OCI-LY1 (cell line): Measurements from ENCODE around the gene PRF1.
A peak's percentile ranks its signal among the peaks of the same experiment; 100 is the strongest.

Source experiments
- H2AFZ ChIP-seq: fragments of 200-600 bp; sonication (generic), shearing (Covaris generic); 2 replicates; pipeline ENCODE4 v1.6.0; 2014; ENCODE audit warnings: antibody characterized with exemption, mild to moderate bottlenecking, low read length
- H3F3A ChIP-seq: fragments of 200-600 bp; sonication (generic), shearing (Covaris generic); 2 replicates; pipeline ENCODE4 v1.6.0; 2014; ENCODE audit warnings: mild to moderate bottlenecking, antibody characterized with exemption, low read length, moderate library complexity; ENCODE audit not compliant: insufficient read depth
- H3K27ac ChIP-seq: fragments of 200-600 bp; sonication (generic); 2 replicates; pipeline ENCODE4 v1.5.1; 2014; ENCODE audit warnings: low read length, mixed run types, mild to moderate bottlenecking, low read depth; ENCODE audit not compliant: poor library complexity, severe bottlenecking
- H3K27me3 ChIP-seq: fragments of 200-600 bp; sonication (generic); 2 replicates; pipeline ENCODE4 v1.6.0; 2014; ENCODE audit warnings: antibody characterized with exemption, mild to moderate bottlenecking, low read length, moderate library complexity; ENCODE audit not compliant: insufficient read depth
- H3K36me3 ChIP-seq: fragments of 200-600 bp; sonication (generic); 2 replicates; pipeline ENCODE4 v1.6.1; 2014; ENCODE audit warnings: mild to moderate bottlenecking, antibody characterized with exemption, low read length, moderate library complexity, mixed read lengths; ENCODE audit not compliant: insufficient read depth
- H3K4me1 ChIP-seq: fragments of 200-600 bp; sonication (generic); 2 replicates; pipeline ENCODE4 v1.5.1; 2014; ENCODE audit warnings: mild to moderate bottlenecking, low read length, moderate library complexity; ENCODE audit not compliant: insufficient read depth, severe bottlenecking
- H3K4me2 ChIP-seq: fragments of 200-600 bp; sonication (generic), shearing (Covaris generic); 2 replicates; pipeline ENCODE4 v1.6.1; 2014; ENCODE audit warnings: low read length
- H3K4me3 ChIP-seq: fragments of 200-600 bp; sonication (generic); 2 replicates; pipeline ENCODE4 v1.5.1; 2014; ENCODE audit warnings: low read length, low read depth, mild to moderate bottlenecking, mixed read lengths; ENCODE audit not compliant: poor library complexity, severe bottlenecking
- H3K79me2 ChIP-seq: fragments of 200-600 bp; shearing (Covaris generic); 2 replicates; pipeline ENCODE4 v1.6.1; 2016; ENCODE audit warnings: mixed run types, low read length, mixed read lengths; ENCODE audit not compliant: insufficient read depth
- H3K9ac ChIP-seq: fragments of 200-600 bp; sonication (generic), shearing (Covaris generic); 2 replicates; pipeline ENCODE4 v1.6.1; 2014; ENCODE audit warnings: mild to moderate bottlenecking, low read length, mixed read lengths
- H3K9me2 ChIP-seq: fragments of 200-600 bp; sonication (generic), shearing (Covaris generic); 2 replicates; pipeline ENCODE4 v1.6.1; 2014; ENCODE audit warnings: low read depth, mild to moderate bottlenecking, low read length, mixed read lengths
- H3K9me3 ChIP-seq: fragments of 200-600 bp; shearing (Covaris generic); 2 replicates; pipeline ENCODE4 v1.6.1; 2014; ENCODE audit warnings: low read length, mixed read lengths
- H4K20me1 ChIP-seq: fragments of 200-600 bp; sonication (generic), shearing (Covaris generic); 2 replicates; pipeline ENCODE4 v1.6.0; 2016; ENCODE audit warnings: mild to moderate bottlenecking, low read length; ENCODE audit not compliant: insufficient read depth
- CTCF ChIP-seq: fragments of 200-600 bp; sonication (generic), shearing (Covaris generic); IDR thresholded peaks from 2 replicates; pipeline ENCODE4 v1.5.1; 2017; ENCODE audit warnings: mild to moderate bottlenecking, antibody characterized with exemption, low read length, moderate library complexity, mixed read lengths
- EZH2 ChIP-seq: fragments of 200-600 bp; sonication (generic), shearing (Covaris generic); IDR thresholded peaks from 2 replicates; pipeline ENCODE4 v1.8.0; 2017; ENCODE audit warnings: borderline replicate concordance, mixed run types, mild to moderate bottlenecking, antibody characterized with exemption, low read length, moderate library complexity, mixed read lengths

The PRF1 gene

GRCh38 chr10:70561070-70561469 is 41.5 kb downstream of the PRF1 start:
- Histone ChIP-seq H3K27me3 (no peaks in the 10 kb centered on the region), H3K79me2 (no peaks in the 10 kb centered on the region), H3K9me3 (no peaks in the 10 kb centered on the region), H3K4me3 (peak overlapping the region; percentile 4), H4K20me1 (no peaks in the 10 kb centered on the region), H3K4me2 (peak overlapping the region; percentile 65), H3K9me2 (no peaks in the 10 kb centered on the region), H2AFZ (no peak overlapping the region), H3F3A (no peaks in the 10 kb centered on the region), H3K27ac (peak overlapping the region; percentile 93), H3K36me3 (peaks cover 40% of the 10 kb centered on the region; the same call in 1 of the 2 replicates), H3K4me1 (peaks cover 69% of the 10 kb centered on the region), H3K9ac (peak overlapping the region; percentile 43)
- TF ChIP-seq CTCF (no peak), EZH2 (no peak)

GRCh38 chr10:70560511-70560941 is 42.0 kb downstream of the PRF1 start:
- no peaks in the 10 kb centered on the region for H3K9me3 ChIP-seq
- peak overlapping the region; percentile 65 for H3K4me2 ChIP-seq
- H3K4me1 ChIP-seq = peaks cover 69% of the 10 kb centered on the region
- no peak overlapping the region for H2AFZ ChIP-seq
- H3K79me2 ChIP-seq = no peaks in the 10 kb centered on the region
- TF ChIP-seq CTCF = peak; percentile 31; the same call in 1 of the 2 replicates
- no peak for TF ChIP-seq EZH2
- no peak overlapping the region for H3K4me3 ChIP-seq
- H4K20me1 ChIP-seq = no peaks in the 10 kb centered on the region
- H3F3A ChIP-seq = no peaks in the 10 kb centered on the region
- H3K36me3 ChIP-seq = peaks cover 37% of the 10 kb centered on the region; the same call in 1 of the 2 replicates
- no peaks in the 10 kb centered on the region for H3K27me3 ChIP-seq
- peak overlapping the region; percentile 43 for H3K9ac ChIP-seq
- H3K27ac ChIP-seq = peak overlapping the region; percentile 93
- no peaks in the 10 kb centered on the region for H3K9me2 ChIP-seq

GRCh38 chr10:70559861-70560260 is 42.7 kb downstream of the PRF1 start:
- TF ChIP-seq EZH2 (no peak), CTCF (no peak)
- H3K9me2 ChIP-seq = no peaks in the 10 kb centered on the region
- peak overlapping the region; percentile 28 for H3K4me3 ChIP-seq
- H3K9ac ChIP-seq = peak overlapping the region; percentile 61
- H3K36me3 ChIP-seq = peaks cover 37% of the 10 kb centered on the region
- H3K4me2 ChIP-seq = peak overlapping the region; percentile 65
- no peak overlapping the region for H2AFZ ChIP-seq
- no peaks in the 10 kb centered on the region for H3K9me3 ChIP-seq
- H3K27me3 ChIP-seq = no peaks in the 10 kb centered on the region
- H3K27ac ChIP-seq = peak overlapping the region; percentile 93
- H4K20me1 ChIP-seq = no peaks in the 10 kb centered on the region
- H3K79me2 ChIP-seq = no peaks in the 10 kb centered on the region
- H3F3A ChIP-seq = no peaks in the 10 kb centered on the region
- peaks cover 63% of the 10 kb centered on the region for H3K4me1 ChIP-seq
